ENCODE results near the gene THBD. TPM values are rescaled to one million over a fixed set of nuclear protein-coding genes. Genes with fewer than 3 reads are reported as not detected.

THBD gene
- total RNA-seq, 4 donors from 2014 or later: 54.9 to 93.4 (median 75.1) TPM

- no peak for DNase-seq
- no peaks in the 10 kb centered on the region for H3K9me3 ChIP-seq
- no peak for TF ChIP-seq POLR2A (IDR thresholded peaks at IDR 0.05)
- TF ChIP-seq, protein P1, sequence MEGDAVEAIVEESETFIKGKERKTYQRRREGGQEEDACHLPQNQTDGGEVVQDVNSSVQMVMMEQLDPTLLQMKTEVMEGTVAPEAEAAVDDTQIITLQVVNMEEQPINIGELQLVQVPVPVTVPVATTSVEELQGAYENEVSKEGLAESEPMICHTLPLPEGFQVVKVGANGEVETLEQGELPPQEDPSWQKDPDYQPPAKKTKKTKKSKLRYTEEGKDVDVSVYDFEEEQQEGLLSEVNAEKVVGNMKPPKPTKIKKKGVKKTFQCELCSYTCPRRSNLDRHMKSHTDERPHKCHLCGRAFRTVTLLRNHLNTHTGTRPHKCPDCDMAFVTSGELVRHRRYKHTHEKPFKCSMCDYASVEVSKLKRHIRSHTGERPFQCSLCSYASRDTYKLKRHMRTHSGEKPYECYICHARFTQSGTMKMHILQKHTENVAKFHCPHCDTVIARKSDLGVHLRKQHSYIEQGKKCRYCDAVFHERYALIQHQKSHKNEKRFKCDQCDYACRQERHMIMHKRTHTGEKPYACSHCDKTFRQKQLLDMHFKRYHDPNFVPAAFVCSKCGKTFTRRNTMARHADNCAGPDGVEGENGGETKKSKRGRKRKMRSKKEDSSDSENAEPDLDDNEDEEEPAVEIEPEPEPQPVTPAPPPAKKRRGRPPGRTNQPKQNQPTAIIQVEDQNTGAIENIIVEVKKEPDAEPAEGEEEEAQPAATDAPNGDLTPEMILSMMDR (IDR thresholded peaks at IDR 0.05): no peak
- H3K4me3 ChIP-seq: no peak overlapping the region
- peaks cover 0 to 19% (median 0%) of the 10 kb centered on the region in 4 donors for H3K27me3 ChIP-seq
- H3K27ac ChIP-seq: no peak overlapping the region
- H3K36me3 ChIP-seq: no peaks in the 10 kb centered on the region
- intact Hi-C loops (cut with DNase I): no loop called here
- no peaks in the 10 kb centered on the region for H3K4me1 ChIP-seq
- 74 to 77% methylated on average over 5 of the region's 5 CpGs for WGBS, 2 donors
These were observed 27.5 kb downstream of the THBD start for GRCh38 chr20:23021951-23022350.

DNA sequence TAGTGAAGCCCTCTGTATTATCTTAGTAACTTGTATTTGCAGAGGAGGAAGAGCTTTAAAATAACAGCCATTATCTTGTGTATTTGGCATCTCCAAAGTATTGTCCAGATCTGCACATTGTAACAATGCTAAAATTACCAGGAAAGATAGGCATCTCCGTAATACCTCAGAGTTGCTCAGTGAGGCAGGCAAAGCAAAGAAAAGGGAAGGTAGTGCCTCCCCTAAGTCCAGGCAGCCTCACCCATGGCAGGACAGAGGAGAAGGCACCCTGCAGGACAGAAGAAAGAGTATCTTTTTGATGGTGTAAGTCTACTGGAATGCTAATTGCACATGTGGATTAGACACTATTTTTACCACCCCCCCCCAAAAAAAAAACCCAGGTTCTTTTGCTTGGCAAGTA, 27.9 kb downstream of the THBD start:
- DNase-seq: no peak
- TF ChIP-seq, protein P1 (IDR thresholded peaks at IDR 0.05): no peak
- no peak for TF ChIP-seq POLR2A (IDR thresholded peaks at IDR 0.05)
- intact Hi-C loops (cut with DNase I): no loop called here
- Histone ChIP-seq H3K36me3 (no peaks in the 10 kb centered on the region), H3K4me3 (no peak overlapping the region), H3K27me3 (peaks cover 0 to 15% (median 0%) of the 10 kb centered on the region in 4 donors), H3K9me3 (no peaks in the 10 kb centered on the region), H3K27ac (no peak overlapping the region), H3K4me1 (no peaks in the 10 kb centered on the region)
- WGBS, 2 donors: 88 to 92% methylated on average over 1 of the region's 1 CpG

GRCh38 chr20:23020230-23021018, 29.0 kb downstream of the THBD start:
- Histone ChIP-seq H3K36me3 (no peaks in the 10 kb centered on the region), H3K27me3 (peaks cover 0 to 12% (median 0%) of the 10 kb centered on the region in 4 donors), H3K4me1 (no peaks in the 10 kb centered on the region), H3K4me3 (no peak overlapping the region), H3K27ac (no peak overlapping the region), H3K9me3 (no peaks in the 10 kb centered on the region)
- no peak for DNase-seq
- intact Hi-C loops (cut with DNase I): no loop called here
- WGBS, 2 donors: 88 to 92% methylated on average over 12 of the region's 12 CpGs
- TF ChIP-seq, protein P1 (IDR thresholded peaks at IDR 0.05): no peak
- no peak for TF ChIP-seq POLR2A (IDR thresholded peaks at IDR 0.05)

DNA sequence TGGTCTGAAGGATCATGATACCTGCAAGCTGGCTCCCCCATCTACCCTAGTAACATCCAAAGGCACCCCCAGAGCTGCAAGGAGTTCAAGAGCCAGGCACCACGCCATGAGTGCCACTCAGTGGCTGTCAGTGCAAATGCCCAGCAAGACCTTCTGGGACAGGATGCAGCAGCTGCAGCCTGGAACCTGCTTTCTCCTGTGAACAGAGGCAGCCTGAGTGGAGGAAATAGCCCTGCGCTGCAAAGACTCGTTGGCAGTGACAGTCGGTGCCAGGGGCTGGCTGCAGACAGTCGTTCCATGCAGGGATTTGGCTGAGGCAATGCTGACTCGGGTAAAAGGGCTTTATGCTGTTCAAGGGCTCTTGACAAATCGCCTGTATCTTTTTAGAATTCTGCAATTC, 30.1 kb downstream of the THBD start:
- DNase-seq: no peak
- 27 to 40% methylated on average over 3 to 6 of the region's 7 CpGs for WGBS, 2 donors
- intact Hi-C loops (cut with DNase I): loop anchor here (10.0 kb wide), 1 partner anchor 325 kb away; no protein-coding TSS in a partner anchor
- Histone ChIP-seq H3K27me3 (peaks cover 0 to 12% (median 0%) of the 10 kb centered on the region in 4 donors), H3K4me3 (no peak overlapping the region), H3K36me3 (no peaks in the 10 kb centered on the region), H3K4me1 (no peaks in the 10 kb centered on the region), H3K27ac (no peak overlapping the region), H3K9me3 (no peaks in the 10 kb centered on the region)
- no peak for TF ChIP-seq POLR2A (IDR thresholded peaks at IDR 0.05)
- TF ChIP-seq, protein P1 (IDR thresholded peaks at IDR 0.05): no peak

DNA sequence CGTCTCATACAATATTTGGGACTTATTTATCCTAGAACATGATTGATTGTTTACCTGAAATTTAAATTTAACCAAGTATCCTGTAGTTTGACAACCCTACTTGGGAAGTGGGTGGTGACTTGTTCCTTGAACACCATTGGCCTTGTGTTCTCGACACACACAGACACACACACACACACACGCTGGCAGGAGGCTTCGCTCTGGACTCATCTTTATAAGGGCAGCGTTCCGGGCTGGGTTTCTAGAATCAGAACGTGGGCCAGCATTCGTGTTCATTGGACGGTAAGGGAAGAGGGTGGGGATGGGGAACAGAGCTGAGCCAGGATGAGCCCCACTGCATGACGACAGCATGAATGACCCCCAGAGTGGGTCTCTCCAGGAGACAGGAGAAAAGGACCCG, 30.5 kb downstream of the THBD start:
- TF ChIP-seq POLR2A (IDR thresholded peaks at IDR 0.05): no peak
- TF ChIP-seq, protein P1 (IDR thresholded peaks at IDR 0.05): no peak
- Histone ChIP-seq H3K4me3 (no peak overlapping the region), H3K4me1 (no peaks in the 10 kb centered on the region), H3K27me3 (peaks cover 0 to 12% (median 0%) of the 10 kb centered on the region in 4 donors), H3K9me3 (no peaks in the 10 kb centered on the region), H3K27ac (no peak overlapping the region), H3K36me3 (no peaks in the 10 kb centered on the region)
- no peak for DNase-seq
- intact Hi-C loops (cut with DNase I): loop anchor here (10.0 kb wide), 1 partner anchor 324 kb away; no protein-coding TSS in a partner anchor
- 84 to 87% methylated on average over 8 to 11 of the region's 11 CpGs for whole genome bisulfite sequencing, 2 donors
